Cardiac muscle cell (in vitro differentiated cells and primary cell): ENCODE results near the gene EGFL8. TPM values are rescaled to one million over a fixed set of nuclear protein-coding genes. Genes with fewer than 3 reads are reported as not detected.

Source experiments
- DNase-seq, 2 donors: peaks; one replicate each; pipeline versions ENCODE4 v3.0.0 to v3.0.0-alpha.2; 2010 to 2017; ENCODE audit warnings: low read depth in 1 of 2, low spot score in 1 of 2
- H3K27ac ChIP-seq: fragments of 200-600 bp; sonication (generic); 2 replicates; pipeline ENCODE4 v1.5.1; 2016
- H3K27me3 ChIP-seq: fragments of 200-600 bp; sonication (generic); 2 replicates; pipeline ENCODE4 v1.6.0; 2016; ENCODE audit warnings: control low read depth
- H3K36me3 ChIP-seq: fragments of 200-600 bp; sonication (generic); 2 replicates; pipeline ENCODE4 v1.5.1; 2016; ENCODE audit warnings: control low read depth
- H3K4me1 ChIP-seq: fragments of 200-600 bp; sonication (generic); 2 replicates; pipeline ENCODE4 v1.8.1; 2017; ENCODE audit warnings: low read depth, mild to moderate bottlenecking, mixed run types
- H3K4me3 ChIP-seq: fragments of 200-600 bp; sonication (generic); 2 replicates; pipeline ENCODE4 v1.5.1; 2016; ENCODE audit warnings: mild to moderate bottlenecking
- H3K9me3 ChIP-seq: fragments of 200-600 bp; sonication (generic); 2 replicates; pipeline ENCODE4 v1.5.1; 2017; ENCODE audit warnings: low read depth, mild to moderate bottlenecking, control low read depth
- polyA plus RNA-seq: library from polyadenylated mRNA; unstranded; fragments of >200 nt; fragmentation: Nextera tagmentation; extraction: Ambion mirVana; gene quantifications from 2 replicates; pipeline ENCODE4 v1.2.1, GENCODE V29; 2016
- total RNA-seq: library from RNA; depleted of rRNA; stranded (reverse); fragments of >200 nt; gene quantifications from 2 replicates; pipeline ENCODE4 v1.2.3, GENCODE V29; 2016
- TF ChIP-seq, protein P1 (sequence below): IDR thresholded peaks from 2 replicates; pipeline ENCODE4 v1.5.1; 2012; ENCODE audit warnings: low read depth, mild to moderate bottlenecking, low read length

The EGFL8 gene
- total and polyA plus RNA-seq, 2 experiments from 2014 or later: 15.2 to 18.7 TPM

- DNase-seq: peak; percentile 86 to 94
- Histone ChIP-seq H3K27me3 (no peaks in the 10 kb centered on the region), H3K36me3 (peaks cover 31% of the 10 kb centered on the region), H3K4me3 (no peak overlapping the region), H3K27ac (peak overlapping the region; percentile 69), H3K9me3 (no peaks in the 10 kb centered on the region), H3K4me1 (no peaks in the 10 kb centered on the region)
- TF ChIP-seq, protein P1, sequence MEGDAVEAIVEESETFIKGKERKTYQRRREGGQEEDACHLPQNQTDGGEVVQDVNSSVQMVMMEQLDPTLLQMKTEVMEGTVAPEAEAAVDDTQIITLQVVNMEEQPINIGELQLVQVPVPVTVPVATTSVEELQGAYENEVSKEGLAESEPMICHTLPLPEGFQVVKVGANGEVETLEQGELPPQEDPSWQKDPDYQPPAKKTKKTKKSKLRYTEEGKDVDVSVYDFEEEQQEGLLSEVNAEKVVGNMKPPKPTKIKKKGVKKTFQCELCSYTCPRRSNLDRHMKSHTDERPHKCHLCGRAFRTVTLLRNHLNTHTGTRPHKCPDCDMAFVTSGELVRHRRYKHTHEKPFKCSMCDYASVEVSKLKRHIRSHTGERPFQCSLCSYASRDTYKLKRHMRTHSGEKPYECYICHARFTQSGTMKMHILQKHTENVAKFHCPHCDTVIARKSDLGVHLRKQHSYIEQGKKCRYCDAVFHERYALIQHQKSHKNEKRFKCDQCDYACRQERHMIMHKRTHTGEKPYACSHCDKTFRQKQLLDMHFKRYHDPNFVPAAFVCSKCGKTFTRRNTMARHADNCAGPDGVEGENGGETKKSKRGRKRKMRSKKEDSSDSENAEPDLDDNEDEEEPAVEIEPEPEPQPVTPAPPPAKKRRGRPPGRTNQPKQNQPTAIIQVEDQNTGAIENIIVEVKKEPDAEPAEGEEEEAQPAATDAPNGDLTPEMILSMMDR: peak; percentile 98
These were observed 45.4 kb upstream of the EGFL8 start for GRCh38 chr6:32118782-32119628.

GRCh38 chr6:32120573-32121059 lies 43.8 kb upstream of the EGFL8 start:
- H3K36me3 ChIP-seq: peaks cover 29% of the 10 kb centered on the region
- DNase-seq: no peak
- TF ChIP-seq, protein P1: no peak

DNA sequence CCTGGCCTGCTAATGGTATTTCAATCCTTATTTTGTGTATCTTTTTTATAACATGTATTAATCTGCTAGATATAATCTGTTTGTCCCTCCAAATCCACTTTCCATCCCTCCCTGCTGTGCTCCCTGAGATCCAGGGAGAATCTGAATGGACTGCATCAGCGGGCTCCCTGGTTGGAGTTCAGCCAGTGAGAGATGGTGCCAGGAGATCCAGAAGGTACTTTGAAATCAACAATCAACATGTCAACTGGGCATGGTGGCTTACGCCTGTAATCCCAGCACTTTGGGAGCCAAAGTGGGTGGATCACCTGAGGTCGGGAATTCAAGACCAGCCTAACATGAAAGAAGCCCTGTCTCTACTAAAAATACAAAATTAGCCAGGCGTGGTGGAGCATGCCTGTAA lies 40.7 kb upstream of the EGFL8 start:
- TF ChIP-seq, protein P1: no peak
- H3K4me1 ChIP-seq: peaks cover 11% of the 10 kb centered on the region
- H3K36me3 ChIP-seq: peaks cover 7% of the 10 kb centered on the region
- H3K9me3 ChIP-seq: no peaks in the 10 kb centered on the region
- no peak overlapping the region for H3K27ac ChIP-seq
- H3K27me3 ChIP-seq: no peaks in the 10 kb centered on the region
- H3K4me3 ChIP-seq: no peak overlapping the region
- DNase-seq: no peak

More at GRCh38 chr6:32120573-32121059, 43.8 kb upstream of the EGFL8 start:
- Histone ChIP-seq H3K9me3 (no peaks in the 10 kb centered on the region), H3K4me3 (no peak overlapping the region), H3K27me3 (no peaks in the 10 kb centered on the region), H3K4me1 (no peaks in the 10 kb centered on the region), H3K27ac (no peak overlapping the region)

GRCh38 chr6:32126880-32127279 lies 37.5 kb upstream of the EGFL8 start:
- Histone ChIP-seq H3K36me3 (no peaks in the 10 kb centered on the region), H3K9me3 (no peaks in the 10 kb centered on the region), H3K4me3 (peak overlapping the region; percentile 57), H3K27ac (peak overlapping the region; percentile 93), H3K4me1 (peaks cover 18% of the 10 kb centered on the region), H3K27me3 (no peaks in the 10 kb centered on the region)
- no peak for DNase-seq
- TF ChIP-seq, protein P1: no peak

- Histone ChIP-seq H3K4me3 (peak overlapping the region; percentile 57), H3K9me3 (no peaks in the 10 kb centered on the region), H3K4me1 (peaks cover 18% of the 10 kb centered on the region), H3K36me3 (no peaks in the 10 kb centered on the region), H3K27me3 (no peaks in the 10 kb centered on the region), H3K27ac (peak overlapping the region; percentile 93)
- no peak for DNase-seq
- TF ChIP-seq, protein P1: no peak
These were observed 37.0 kb upstream of the EGFL8 start for GRCh38 chr6:32127409-32127716.
